GM21737 (cell line): ENCODE measurements around the gene PTK7.

Experiments
- ATAC-seq: cut with Tn5 transposase; IDR thresholded peaks from one replicate; pipeline ENCODE4 v1.9.1; 2021; ENCODE audit warnings: mild to moderate bottlenecking, moderate library complexity; ENCODE audit not compliant: unreplicated experiment

PTK7 gene

GRCh38 chr6:43175676-43176422 lies 99.7 kb downstream of the PTK7 start:
- no peak for ATAC-seq

GRCh38 chr6:43176423-43176786 lies 100.3 kb downstream of the PTK7 start:
- no peak for ATAC-seq

- ATAC-seq, result no peak
Observed at GRCh38 chr6:43178150-43178549, 102.0 kb downstream of the PTK7 start.

GRCh38 chr6:43178951-43179830 lies 103.1 kb downstream of the PTK7 start:
- ATAC-seq, result no peak

- no peak for ATAC-seq
Observed at GRCh38 chr6:43180058-43180457, 103.9 kb downstream of the PTK7 start.

- no peak for ATAC-seq
Observed at GRCh38 chr6:43180985-43181384, 104.9 kb downstream of the PTK7 start.

- ATAC-seq, result no peak
Observed at GRCh38 chr6:43181621-43181941, 105.5 kb downstream of the PTK7 start.

- peak; percentile 80 for ATAC-seq
Observed at GRCh38 chr6:43181942-43182860, 106.1 kb downstream of the PTK7 start, which contains the start of gene CUL9. Gene CUL9, plus strand, starts transcription at chr6:43182196. Its CDS starts 2,115 bp downstream, at chr6:43184311.

- no peak for ATAC-seq
Observed at GRCh38 chr6:43183441-43183840, 107.3 kb downstream of the PTK7 start.

- ATAC-seq, result no peak
Observed at GRCh38 chr6:43184268-43184985, 108.3 kb downstream of the PTK7 start.

- ATAC-seq, result no peak
Observed at GRCh38 chr6:43185391-43185985, 109.4 kb downstream of the PTK7 start.

GRCh38 chr6:43186019-43186418 lies 109.9 kb downstream of the PTK7 start:
- ATAC-seq, result no peak

GRCh38 chr6:43186706-43187105 lies 110.6 kb downstream of the PTK7 start:
- no peak for ATAC-seq

- ATAC-seq, result no peak
Observed at GRCh38 chr6:43187821-43188220, 111.7 kb downstream of the PTK7 start.

GRCh38 chr6:43188426-43188825 lies 112.3 kb downstream of the PTK7 start:
- no peak for ATAC-seq

GRCh38 chr6:43189776-43190304 lies 113.7 kb downstream of the PTK7 start:
- ATAC-seq, result no peak

- no peak for ATAC-seq
Observed at GRCh38 chr6:43192911-43193310, 116.8 kb downstream of the PTK7 start.

- no peak for ATAC-seq
Observed at GRCh38 chr6:43193929-43194328, 117.8 kb downstream of the PTK7 start.

GRCh38 chr6:43196337-43196736 lies 120.2 kb downstream of the PTK7 start:
- no peak for ATAC-seq

GRCh38 chr6:43199912-43200311 lies 123.8 kb downstream of the PTK7 start:
- no peak for ATAC-seq
